Measurements from ENCODE around the gene RRN3. TPM values are rescaled to one million over a fixed set of nuclear protein-coding genes. Genes with fewer than 3 reads are reported as not detected.
"Not testable (repeated sequence)": the region's sequence is repeated elsewhere in the genome, so short reads cannot be mapped to it uniquely, and the experiment has no call there.

The RRN3 gene
- total RNA-seq, 1 donor from 2014 or later: 38.4 TPM

DNA sequence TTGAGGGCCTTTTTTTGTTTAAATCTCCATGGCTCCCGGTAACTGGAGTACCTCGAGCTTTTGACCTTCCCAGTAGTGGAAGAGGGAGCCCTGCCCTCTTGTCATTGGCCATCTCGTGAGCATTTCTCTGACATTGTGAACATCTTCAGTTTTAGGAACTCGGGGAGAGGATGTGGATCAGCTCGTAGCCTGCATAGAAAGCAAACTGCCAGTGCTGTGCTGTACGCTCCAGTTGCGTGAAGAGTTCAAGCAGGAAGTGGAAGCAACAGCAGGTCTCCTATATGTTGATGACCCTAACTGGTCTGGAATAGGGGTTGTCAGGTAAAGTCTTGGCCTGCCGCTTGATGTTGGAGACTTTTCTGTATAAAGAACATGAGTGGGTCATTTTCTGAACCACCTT is 62.5 kb downstream of the RRN3 start:
- H3K27me3 Mint-ChIP-seq: no peaks in the 10 kb centered on the region

GRCh38 chr16:15031179-15031578 is 62.9 kb downstream of the RRN3 start:
- no peaks in the 10 kb centered on the region for H3K27me3 Mint-ChIP-seq
- DNase-seq: no peak
- peaks cover 44% of the 10 kb centered on the region for H3K36me3 Mint-ChIP-seq (ENCODE audit: low read depth)
- no peak overlapping the region for H3K4me3 Mint-ChIP-seq
- H3K27ac Mint-ChIP-seq: peak overlapping the region; percentile 66
- intact Hi-C loops (cut with micrococcal nuclease): no loop called here
- peaks cover 5% of the 10 kb centered on the region for H3K4me1 Mint-ChIP-seq
- no peaks in the 10 kb centered on the region for H3K9me3 Mint-ChIP-seq

More for the DNA sequence above, 62.5 kb downstream of the RRN3 start:
- peaks cover 5% of the 10 kb centered on the region for H3K4me1 Mint-ChIP-seq
- H3K4me3 Mint-ChIP-seq: no peak overlapping the region
- peaks cover 48% of the 10 kb centered on the region for H3K36me3 Mint-ChIP-seq (ENCODE audit: low read depth)
- intact Hi-C loops (cut with micrococcal nuclease): no loop called here
- no peaks in the 10 kb centered on the region for H3K9me3 Mint-ChIP-seq
- DNase-seq: no peak
- peak overlapping the region; percentile 66 for H3K27ac Mint-ChIP-seq

DNA sequence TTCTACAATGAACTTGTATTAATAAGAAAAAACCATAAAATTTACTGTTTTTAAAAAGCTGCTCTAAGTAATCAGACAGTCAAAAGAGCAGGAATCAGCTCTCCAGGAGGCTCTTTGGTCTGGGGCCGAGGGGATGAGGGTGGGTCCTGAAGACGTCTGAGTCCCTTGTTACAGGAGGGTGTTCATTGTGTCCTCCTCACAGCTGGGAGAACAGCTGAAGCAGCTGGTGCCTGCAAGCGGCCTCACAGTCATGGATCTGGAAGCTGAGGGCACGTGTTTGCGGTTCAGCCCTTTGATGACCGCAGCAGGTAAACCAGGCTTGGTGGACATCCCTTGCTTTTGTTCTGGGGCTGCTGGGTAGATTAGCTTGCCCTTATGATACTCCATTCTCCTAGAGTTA is 64.3 kb downstream of the RRN3 start:
- intact Hi-C loops (cut with micrococcal nuclease): not testable (repeated sequence)

DNA sequence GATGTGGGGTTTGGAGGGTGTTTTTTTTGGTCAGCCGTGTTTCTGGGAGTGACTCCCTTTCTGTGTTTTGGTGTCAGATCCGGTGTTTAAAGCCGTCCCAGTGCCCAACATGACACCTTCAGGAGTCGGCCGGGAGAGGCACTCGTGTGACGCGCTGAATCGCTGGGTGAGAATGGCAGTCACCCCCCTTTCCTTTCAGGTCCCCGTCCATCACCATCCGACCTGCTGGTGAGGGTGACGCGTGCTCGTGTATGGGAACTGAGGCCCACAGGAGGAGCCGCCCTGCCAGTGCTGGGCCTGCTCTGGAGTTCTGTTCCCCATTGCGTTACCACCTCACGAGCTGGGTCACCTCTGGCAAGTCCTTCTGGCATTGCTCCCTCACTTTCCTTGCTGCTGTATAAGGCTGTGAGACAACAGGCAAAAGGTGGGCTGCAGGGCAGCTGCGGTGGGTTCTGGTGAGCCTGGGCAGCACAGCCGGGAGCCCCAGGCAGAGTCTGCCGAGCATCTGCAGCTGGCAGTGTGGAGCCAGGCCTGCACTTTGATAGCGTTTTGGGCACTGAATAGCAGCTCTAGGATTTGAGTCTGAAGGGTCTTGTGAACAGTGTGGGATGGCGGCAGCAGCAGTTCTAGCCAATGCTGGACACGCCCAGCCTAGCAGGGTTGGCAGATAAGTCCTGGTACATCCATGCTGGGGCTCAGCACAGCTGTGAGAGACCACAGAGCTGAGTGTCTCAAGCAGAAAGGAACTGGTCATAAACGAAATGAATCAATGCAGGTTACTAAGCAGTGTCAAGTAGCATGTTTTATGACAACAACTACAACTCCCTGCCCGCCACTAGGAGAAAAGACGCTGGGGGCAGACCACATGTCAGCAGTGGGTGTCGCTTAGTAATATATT is 65.0 kb downstream of the RRN3 start:
- H3K27me3 Mint-ChIP-seq; H3K4me3 Mint-ChIP-seq; H3K9me3 Mint-ChIP-seq; intact Hi-C loops (cut with micrococcal nuclease); H3K27ac Mint-ChIP-seq; DNase-seq; H3K4me1 Mint-ChIP-seq: not testable (repeated sequence)
- peaks cover 48% of the 10 kb centered on the region for H3K36me3 Mint-ChIP-seq (ENCODE audit: low read depth)

More for the DNA sequence above, 64.3 kb downstream of the RRN3 start:
- peak overlapping the region; percentile 17 for H3K27ac Mint-ChIP-seq
- H3K4me1 Mint-ChIP-seq, H3K9me3 Mint-ChIP-seq, H3K4me3 Mint-ChIP-seq, DNase-seq, H3K27me3 Mint-ChIP-seq: not testable (repeated sequence)
- H3K36me3 Mint-ChIP-seq (ENCODE audit: low read depth): peaks cover 47% of the 10 kb centered on the region

GRCh38 chr16:15028345-15028715 is 65.7 kb downstream of the RRN3 start:
- H3K27ac Mint-ChIP-seq; H3K9me3 Mint-ChIP-seq; H3K4me1 Mint-ChIP-seq; DNase-seq; H3K4me3 Mint-ChIP-seq; H3K27me3 Mint-ChIP-seq; intact Hi-C loops (cut with micrococcal nuclease): not testable (repeated sequence)
- peaks cover 41% of the 10 kb centered on the region for H3K36me3 Mint-ChIP-seq (ENCODE audit: low read depth)

GRCh38 chr16:15027503-15028344 is 66.3 kb downstream of the RRN3 start:
- H3K27ac Mint-ChIP-seq; H3K9me3 Mint-ChIP-seq; H3K27me3 Mint-ChIP-seq; H3K4me3 Mint-ChIP-seq; intact Hi-C loops (cut with micrococcal nuclease); H3K4me1 Mint-ChIP-seq; DNase-seq: not testable (repeated sequence)
- peaks cover 41% of the 10 kb centered on the region for H3K36me3 Mint-ChIP-seq (ENCODE audit: low read depth)

GRCh38 chr16:15027051-15027450 is 67.0 kb downstream of the RRN3 start:
- intact Hi-C loops (cut with micrococcal nuclease); H3K4me3 Mint-ChIP-seq; DNase-seq; H3K27ac Mint-ChIP-seq; H3K9me3 Mint-ChIP-seq; H3K4me1 Mint-ChIP-seq; H3K27me3 Mint-ChIP-seq: not testable (repeated sequence)
- peaks cover 42% of the 10 kb centered on the region for H3K36me3 Mint-ChIP-seq (ENCODE audit: low read depth)

GRCh38 chr16:15025234-15025951 is 68.7 kb downstream of the RRN3 start:
- H3K4me3 Mint-ChIP-seq; intact Hi-C loops (cut with micrococcal nuclease); DNase-seq; H3K27me3 Mint-ChIP-seq; H3K27ac Mint-ChIP-seq; H3K9me3 Mint-ChIP-seq; H3K4me1 Mint-ChIP-seq: not testable (repeated sequence)
- peaks cover 31% of the 10 kb centered on the region for H3K36me3 Mint-ChIP-seq (ENCODE audit: low read depth)

GRCh38 chr16:15024858-15025199 is 69.2 kb downstream of the RRN3 start:
- not testable (repeated sequence) for H3K9me3 Mint-ChIP-seq

DNA sequence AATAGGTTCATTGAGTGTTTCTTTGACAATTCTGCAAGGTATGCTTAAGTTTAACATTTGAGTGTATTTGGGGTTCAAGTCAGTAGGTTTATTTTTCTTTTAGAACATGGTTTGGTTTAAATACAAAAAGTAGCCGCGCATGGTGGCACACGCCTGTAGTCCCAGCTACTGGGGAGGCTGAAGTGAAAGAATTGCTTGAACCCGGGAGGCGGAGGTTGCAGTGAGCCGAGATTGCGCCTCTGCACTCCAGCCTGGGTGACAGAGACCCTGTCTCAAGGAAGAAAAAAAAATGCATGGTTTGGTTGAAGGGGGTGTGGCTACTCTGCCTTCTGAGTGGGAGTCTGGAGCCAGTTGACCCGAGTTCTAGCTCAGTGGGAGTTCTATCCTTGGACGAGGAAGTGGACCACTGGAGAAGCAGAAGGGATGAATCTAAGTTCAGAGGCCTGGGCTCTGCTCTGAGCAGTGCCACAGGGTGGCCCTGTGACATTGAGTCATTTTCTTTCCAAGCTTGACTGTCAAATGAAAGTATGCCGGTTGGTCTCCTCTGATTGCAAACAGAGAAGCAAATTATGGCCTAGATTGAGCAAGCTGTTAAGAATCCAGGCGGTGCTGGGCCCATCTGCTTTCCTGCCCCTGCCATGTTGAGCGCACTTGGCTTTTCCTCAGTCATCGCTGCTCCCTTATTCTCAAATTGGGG is 70.5 kb downstream of the RRN3 start:
- H3K4me3 Mint-ChIP-seq; H3K4me1 Mint-ChIP-seq; H3K9me3 Mint-ChIP-seq; DNase-seq; intact Hi-C loops (cut with micrococcal nuclease); H3K27ac Mint-ChIP-seq; H3K27me3 Mint-ChIP-seq: not testable (repeated sequence)
- H3K36me3 Mint-ChIP-seq (ENCODE audit: low read depth): peaks cover 33% of the 10 kb centered on the region

More at GRCh38 chr16:15024858-15025199, 69.2 kb downstream of the RRN3 start:
- H3K4me3 Mint-ChIP-seq; DNase-seq; intact Hi-C loops (cut with micrococcal nuclease); H3K4me1 Mint-ChIP-seq; H3K27me3 Mint-ChIP-seq: not testable (repeated sequence)
- peaks cover 31% of the 10 kb centered on the region for H3K36me3 Mint-ChIP-seq (ENCODE audit: low read depth)
- H3K27ac Mint-ChIP-seq: peak overlapping the region; percentile 46

DNA sequence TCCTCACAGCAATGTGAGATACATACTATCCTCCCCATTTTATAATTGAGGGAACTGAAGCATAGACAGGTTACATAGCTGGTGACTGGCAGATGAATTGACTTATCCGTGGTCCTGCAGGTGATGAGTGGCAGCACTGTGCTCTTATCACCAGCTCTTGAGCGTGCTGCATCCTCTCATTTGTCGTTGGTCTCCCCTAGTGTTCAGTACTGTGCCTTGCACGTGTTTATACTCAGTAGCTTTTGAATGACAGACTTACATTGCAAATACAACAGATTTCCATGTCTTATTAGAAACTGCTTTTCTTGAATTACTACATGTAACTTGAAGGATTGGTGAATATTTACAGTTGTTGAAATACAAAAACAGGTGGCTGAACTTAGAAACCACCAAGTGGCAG is 71.9 kb downstream of the RRN3 start:
- H3K36me3 Mint-ChIP-seq (ENCODE audit: low read depth): peaks cover 34% of the 10 kb centered on the region
- H3K27ac Mint-ChIP-seq; H3K9me3 Mint-ChIP-seq; H3K4me1 Mint-ChIP-seq; H3K4me3 Mint-ChIP-seq; H3K27me3 Mint-ChIP-seq; intact Hi-C loops (cut with micrococcal nuclease): not testable (repeated sequence)
- peak; percentile 84 for DNase-seq

GRCh38 chr16:15021429-15021828 is 72.6 kb downstream of the RRN3 start:
- H3K27me3 Mint-ChIP-seq; H3K4me1 Mint-ChIP-seq; intact Hi-C loops (cut with micrococcal nuclease); H3K27ac Mint-ChIP-seq; H3K9me3 Mint-ChIP-seq; DNase-seq; H3K4me3 Mint-ChIP-seq: not testable (repeated sequence)
- peaks cover 39% of the 10 kb centered on the region for H3K36me3 Mint-ChIP-seq (ENCODE audit: low read depth)

- Mint-ChIP-seq H3K36me3 (ENCODE audit: low read depth) (peaks cover 32% of the 10 kb centered on the region), H3K4me1 (peaks cover 18% of the 10 kb centered on the region)
- H3K27me3 Mint-ChIP-seq; DNase-seq; intact Hi-C loops (cut with micrococcal nuclease); H3K27ac Mint-ChIP-seq; H3K4me3 Mint-ChIP-seq; H3K9me3 Mint-ChIP-seq: not testable (repeated sequence)
Observed at GRCh38 chr16:15016951-15017580, 77.0 kb downstream of the RRN3 start.

All from activated CD4-positive, alpha-beta T cell treated with anti-CD3 and anti-CD28 coated beads, Interleukin-2, amount 10 ng/mL, durations not matched to agents 24 days and 14 days (primary cell).